ENCODE measurements around the gene TPD52L1. TPM values are rescaled to one million over a fixed set of nuclear protein-coding genes. Genes with fewer than 3 reads are reported as not detected.

The TPD52L1 gene
- total and polyA plus RNA-seq, 2 of the 4 experiments (the other 2 are of a cell fraction), result 10.2 to 13.5 TPM

- H2AK9ac ChIP-seq (replicated peaks; ENCODE audit: low read depth, low read length, poor library complexity), result no peak overlapping the region
- H4K20me1 ChIP-seq (ENCODE audit: insufficient read depth, low read length), result no peaks in the 10 kb centered on the region
- no peak overlapping the region for H3K18ac ChIP-seq (ENCODE audit: low read depth, low read length)
- no peak overlapping the region for H3K4me3 ChIP-seq (ENCODE audit: insufficient read depth, low read depth, low read length)
- H3K4me1 ChIP-seq (ENCODE audit: control insufficient read depth, insufficient read depth, low read length), result peaks cover 2% of the 10 kb centered on the region; the same call in 1 of the 2 replicates
- H2BK5ac ChIP-seq (ENCODE audit: low read depth, low read length, poor library complexity, severe bottlenecking), result no peak overlapping the region
- no peak overlapping the region for H3K14ac ChIP-seq (replicated peaks; ENCODE audit: low read depth, low read length)
- no peak overlapping the region for H2AFZ ChIP-seq (replicated peaks; ENCODE audit: low read length, poor library complexity)
- dilution Hi-C loops (cut with HindIII; ENCODE audit: low sequenced_read_pairs, unreplicated experiment), result no loop called here
- no peak for DNase-seq
- no peak overlapping the region for H2AK5ac ChIP-seq (ENCODE audit: low read depth, low read length)
- no peaks in the 10 kb centered on the region for H3K9me3 ChIP-seq (ENCODE audit: control insufficient read depth, insufficient read depth, low read length)
- in situ Hi-C loops (cut with MboI; ENCODE audit: low sequenced_read_pairs), result no loop called here
- H3K56ac ChIP-seq (ENCODE audit: extremely low read depth, insufficient read depth, low read length), result no peak overlapping the region
- H3K27ac ChIP-seq (ENCODE audit: insufficient read depth, low read length), result no peak overlapping the region
- H3K23ac ChIP-seq (ENCODE audit: low read depth, low read length), result no peak overlapping the region
- no peaks in the 10 kb centered on the region; the same call in 1 of the 2 replicates for H3K9me1 ChIP-seq (ENCODE audit: insufficient read depth, low read length)
- intact Hi-C loops (cut with micrococcal nuclease), result no loop called here
- no peaks in the 10 kb centered on the region for H3K79me1 ChIP-seq (ENCODE audit: low read depth in 1 of 2, low read length in 2 of 2)
- BruUV-seq (replicated peaks), result no TSS peak
- H2BK120ac ChIP-seq (ENCODE audit: low read depth, low read length), result no peak overlapping the region
- no peak overlapping the region for H4K8ac ChIP-seq (ENCODE audit: low read depth in 2 of 2, low read length in 2 of 2)
- no peak overlapping the region for H4K91ac ChIP-seq (ENCODE audit: insufficient read depth, low read depth, low read length)
- H3K4me2 ChIP-seq (ENCODE audit: low read depth, low read length), result no peak overlapping the region
- POLR2A ChIA-PET (ENCODE audit: unreplicated experiment), result no interaction called here
- no CpG with 5 or more reads among the region's 2 CpGs for WGBS, 2 experiments (ENCODE audit: extremely low coverage in 2 of 2, insufficient read length in 1 of 2)
- no peak overlapping the region for H4K5ac ChIP-seq (ENCODE audit: low read depth, low read length)
- no peaks in the 10 kb centered on the region for H3K27me3 ChIP-seq (ENCODE audit: control insufficient read depth, insufficient read depth, low read length)
- H3K9ac ChIP-seq (ENCODE audit: low read depth, low read length), result no peak overlapping the region
- TF ChIP-seq NFE2L2 (IDR thresholded peaks at IDR 0.05; ENCODE audit: low read depth, low read length) (no peak), CEBPB (IDR thresholded peaks at IDR 0.05; ENCODE audit: low read depth, low read length) (no peak), MAFK (IDR thresholded peaks at IDR 0.05; ENCODE audit: low read depth, low read length) (no peak), POLR2A (IDR thresholded peaks at IDR 0.05; ENCODE audit: low read depth, low read length) (no peak), RAD21 (IDR thresholded peaks at IDR 0.05; ENCODE audit: low read length) (no peak), RCOR1 (IDR thresholded peaks at IDR 0.05; ENCODE audit: insufficient replicate concordance, low read length) (no peak), CTCF (conservative IDR thresholded peaks at IDR 0.05; ENCODE audit: low read depth, low read length) (no peak), MXI1 (IDR thresholded peaks at IDR 0.05; ENCODE audit: borderline replicate concordance, low read depth, low read length) (no peak), CHD1 (IDR thresholded peaks at IDR 0.05; ENCODE audit: low read depth, low read length) (no peak), FOS (IDR thresholded peaks at IDR 0.05; ENCODE audit: low read depth, low read length) (no peak), BHLHE40 (IDR thresholded peaks at IDR 0.05; ENCODE audit: low read depth, low read length) (no peak), SMC3 (IDR thresholded peaks at IDR 0.05; ENCODE audit: low read depth, low read length) (no peak), MAZ (IDR thresholded peaks at IDR 0.05; ENCODE audit: borderline replicate concordance, low read depth, low read length) (no peak)
- TF ChIP-seq, protein P1, sequence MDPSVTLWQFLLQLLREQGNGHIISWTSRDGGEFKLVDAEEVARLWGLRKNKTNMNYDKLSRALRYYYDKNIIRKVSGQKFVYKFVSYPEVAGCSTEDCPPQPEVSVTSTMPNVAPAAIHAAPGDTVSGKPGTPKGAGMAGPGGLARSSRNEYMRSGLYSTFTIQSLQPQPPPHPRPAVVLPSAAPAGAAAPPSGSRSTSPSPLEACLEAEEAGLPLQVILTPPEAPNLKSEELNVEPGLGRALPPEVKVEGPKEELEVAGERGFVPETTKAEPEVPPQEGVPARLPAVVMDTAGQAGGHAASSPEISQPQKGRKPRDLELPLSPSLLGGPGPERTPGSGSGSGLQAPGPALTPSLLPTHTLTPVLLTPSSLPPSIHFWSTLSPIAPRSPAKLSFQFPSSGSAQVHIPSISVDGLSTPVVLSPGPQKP (IDR thresholded peaks at IDR 0.05; ENCODE audit: borderline replicate concordance, low read depth, low read length), result no peak
- ATAC-seq (ENCODE audit: low read depth), result no peak
- H2BK15ac ChIP-seq (ENCODE audit: low read depth, low read length), result no peak overlapping the region
- CTCF ChIA-PET, result no interaction called here
- no peak overlapping the region for H3K4ac ChIP-seq (ENCODE audit: low read depth, low read length)
- H3K36me3 ChIP-seq (ENCODE audit: control insufficient read depth, insufficient read depth, low read length), result no peaks in the 10 kb centered on the region
- H2BK20ac ChIP-seq (ENCODE audit: low read depth, low read length), result no peak overlapping the region
Measured at GRCh38 chr6:125212377-125212776, 58.8 kb downstream of the TPD52L1 start.

Data from IMR-90 (cell line).